Effector memory CD4-positive, alpha-beta T cell (primary cell): ENCODE data around the gene ANK2.
"Not testable (repeated sequence)": the region's sequence is repeated elsewhere in the genome, so short reads cannot be mapped to it uniquely, and the experiment has no call there.

Experiments
- DNase-seq, 3 donors: peaks; one replicate each; pipeline ENCODE4 v3.0.0-alpha.2; 2020
- H3K27ac ChIP-seq: 2 replicates; pipeline ENCODE4 v1.7.0; 2013; ENCODE audit warnings: mild to moderate bottlenecking, low read length, moderate library complexity; ENCODE audit not compliant: insufficient read depth, poor library complexity, severe bottlenecking
- H3K27me3 ChIP-seq: replicated peaks from 2 replicates; pipeline ENCODE4 v1.7.0; 2013; ENCODE audit warnings: mild to moderate bottlenecking, low read length; ENCODE audit not compliant: insufficient read depth, control insufficient read depth, poor library complexity, severe bottlenecking
- H3K36me3 ChIP-seq: 2 replicates; pipeline ENCODE4 v1.7.0; 2013; ENCODE audit warnings: mild to moderate bottlenecking, low read length, moderate library complexity; ENCODE audit not compliant: control insufficient read depth, insufficient read depth
- H3K4me1 ChIP-seq: 2 replicates; pipeline ENCODE4 v1.7.0; 2013; ENCODE audit warnings: low read length, mild to moderate bottlenecking; ENCODE audit not compliant: control insufficient read depth, insufficient read depth, poor library complexity, severe bottlenecking
- H3K4me3 ChIP-seq: 2 replicates; pipeline ENCODE4 v1.7.0; 2013; ENCODE audit warnings: low read length, low read depth, mild to moderate bottlenecking; ENCODE audit not compliant: insufficient read depth, poor library complexity, severe bottlenecking
- H3K9me3 ChIP-seq: 2 replicates; pipeline ENCODE4 v1.7.0; 2013; ENCODE audit warnings: mild to moderate bottlenecking, low read length, moderate library complexity; ENCODE audit not compliant: control insufficient read depth

Gene ANK2

DNA sequence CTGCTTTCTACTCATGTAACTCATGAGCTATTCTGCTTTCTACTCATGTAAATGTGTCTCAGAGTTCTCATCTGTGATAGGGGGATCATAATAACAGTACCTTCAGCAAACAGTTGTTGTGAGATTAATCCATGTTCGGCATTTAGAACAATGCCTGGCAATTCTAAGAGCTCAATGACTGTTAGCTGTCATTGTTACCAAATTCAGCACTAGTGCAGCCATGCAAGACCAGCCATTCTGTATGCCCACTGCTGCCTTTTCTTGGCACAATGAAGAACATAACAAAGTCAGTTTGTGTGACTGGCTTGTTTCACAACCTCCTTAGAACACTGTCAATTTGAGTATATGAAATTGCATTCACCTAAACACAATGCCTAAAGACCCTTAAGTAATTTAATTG lies 163.2 kb downstream of the ANK2 start:
- Histone ChIP-seq H3K36me3 (no peaks in the 10 kb centered on the region), H3K4me1 (no peaks in the 10 kb centered on the region), H3K27me3 (no peaks in the 10 kb centered on the region), H3K4me3 (no peak overlapping the region), H3K27ac (no peak overlapping the region), H3K9me3 (no peaks in the 10 kb centered on the region)
- DNase-seq = no peak

DNA sequence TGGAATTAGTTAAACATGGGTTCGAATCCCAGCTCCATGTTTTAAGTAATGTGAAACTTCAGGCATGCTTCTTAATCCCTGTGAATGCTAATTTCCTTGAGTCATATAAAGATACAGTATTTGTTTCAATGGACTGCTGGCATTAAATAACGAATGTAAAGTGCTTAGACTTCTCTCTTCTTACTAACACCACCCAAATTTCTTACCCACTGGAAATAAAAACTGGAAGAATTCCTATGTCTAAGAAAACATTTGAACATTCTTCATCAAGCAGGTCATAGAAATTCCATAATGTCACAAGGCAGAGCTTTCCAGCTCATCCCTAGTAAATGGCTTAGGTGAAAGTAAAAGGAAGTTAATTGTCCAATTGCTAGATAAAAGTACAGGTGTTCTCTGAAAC lies 172.5 kb downstream of the ANK2 start:
- Histone ChIP-seq H3K9me3 (no peaks in the 10 kb centered on the region), H3K27me3 (no peaks in the 10 kb centered on the region), H3K27ac (no peak overlapping the region), H3K4me1 (no peaks in the 10 kb centered on the region), H3K36me3 (no peaks in the 10 kb centered on the region), H3K4me3 (no peak overlapping the region)
- no peak for DNase-seq

DNA sequence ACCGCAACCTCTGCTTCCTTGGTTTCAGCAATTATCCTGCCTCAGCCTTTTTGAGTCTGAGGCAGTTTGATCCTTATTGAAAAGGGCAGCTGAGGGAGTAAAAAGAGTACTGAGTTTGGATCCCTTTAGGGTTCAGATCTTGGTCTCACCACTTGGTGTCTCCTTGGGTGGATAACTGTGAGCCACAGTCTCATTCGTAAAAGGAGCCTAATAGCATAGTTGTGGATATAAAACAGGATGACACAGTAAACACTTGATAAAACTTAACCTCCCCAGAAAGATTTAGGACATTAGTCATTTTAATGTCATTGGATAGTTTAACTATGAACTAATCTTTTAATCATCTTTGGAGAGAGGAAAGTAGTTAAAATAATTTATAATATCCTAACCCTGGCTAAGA lies 173.0 kb downstream of the ANK2 start:
- no peaks in the 10 kb centered on the region for H3K27me3 ChIP-seq
- H3K4me1 ChIP-seq = no peaks in the 10 kb centered on the region
- H3K4me3 ChIP-seq = no peak overlapping the region
- H3K9me3 ChIP-seq = no peaks in the 10 kb centered on the region
- H3K36me3 ChIP-seq = no peaks in the 10 kb centered on the region
- DNase-seq = no peak
- H3K27ac ChIP-seq = no peak overlapping the region

DNA sequence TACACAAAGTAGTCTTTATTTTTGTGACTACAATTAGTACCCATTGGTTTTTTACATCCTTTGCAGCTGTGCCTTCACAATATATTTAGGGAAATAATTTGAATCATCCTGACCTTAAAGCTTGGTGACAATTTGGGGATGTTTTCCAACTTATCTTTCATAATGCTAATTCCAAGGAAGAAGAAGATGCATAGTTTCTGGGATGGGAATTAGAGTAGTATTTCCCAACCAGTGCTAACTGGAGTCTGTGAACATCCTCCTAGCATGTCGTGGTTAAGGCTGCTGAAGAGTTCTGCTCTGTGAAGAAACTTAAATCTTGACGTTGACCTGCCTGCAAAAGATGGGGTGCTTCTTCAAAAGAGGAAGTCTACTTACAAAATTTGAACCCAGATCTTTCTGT lies 173.5 kb downstream of the ANK2 start:
- Histone ChIP-seq H3K9me3 (no peaks in the 10 kb centered on the region), H3K4me1 (no peaks in the 10 kb centered on the region), H3K27me3 (no peaks in the 10 kb centered on the region), H3K4me3 (no peak overlapping the region), H3K36me3 (no peaks in the 10 kb centered on the region), H3K27ac (no peak overlapping the region)
- no peak for DNase-seq

DNA sequence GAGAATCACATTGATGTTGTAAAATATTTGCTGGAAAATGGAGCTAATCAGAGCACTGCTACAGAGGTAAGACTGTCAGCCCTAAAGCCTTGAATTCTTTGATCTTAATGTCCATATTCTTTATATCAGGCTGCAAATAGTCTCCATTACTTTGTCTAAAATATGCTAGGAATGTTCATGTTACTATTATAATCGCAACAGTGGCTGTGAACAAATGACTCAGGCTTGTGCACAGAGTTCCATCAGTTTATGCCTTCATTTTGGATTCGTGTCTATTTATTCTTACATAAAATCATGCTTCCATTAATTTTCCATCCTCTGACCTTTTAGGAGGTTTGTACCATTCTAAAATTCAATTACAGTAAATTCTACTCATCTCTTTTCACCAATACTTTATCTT lies 182.7 kb downstream of the ANK2 start:
- no peaks in the 10 kb centered on the region for H3K9me3 ChIP-seq
- H3K27me3 ChIP-seq = no peaks in the 10 kb centered on the region
- no peaks in the 10 kb centered on the region for H3K4me1 ChIP-seq
- no peak for DNase-seq
- no peak overlapping the region for H3K4me3 ChIP-seq
- H3K27ac ChIP-seq = no peak overlapping the region
- H3K36me3 ChIP-seq = no peaks in the 10 kb centered on the region

DNA sequence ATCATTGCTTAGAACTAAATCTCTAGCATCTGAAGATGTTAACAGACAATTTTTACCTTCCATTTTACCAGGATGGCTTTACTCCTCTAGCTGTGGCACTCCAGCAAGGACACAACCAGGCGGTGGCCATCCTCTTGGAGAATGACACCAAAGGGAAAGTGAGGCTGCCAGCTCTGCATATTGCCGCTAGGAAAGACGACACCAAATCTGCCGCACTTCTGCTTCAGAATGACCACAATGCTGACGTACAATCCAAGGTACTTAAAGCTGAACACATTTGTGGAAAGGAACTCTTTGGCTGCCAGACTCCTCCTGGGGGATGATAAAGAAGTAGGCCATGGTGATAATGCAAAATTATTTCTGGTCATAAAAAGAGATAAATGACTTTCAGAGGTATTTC lies 187.5 kb downstream of the ANK2 start:
- Histone ChIP-seq H3K27ac (no peak overlapping the region), H3K27me3 (no peaks in the 10 kb centered on the region), H3K4me1 (no peaks in the 10 kb centered on the region), H3K4me3 (no peak overlapping the region), H3K36me3 (no peaks in the 10 kb centered on the region), H3K9me3 (no peaks in the 10 kb centered on the region)
- DNase-seq = no peak

DNA sequence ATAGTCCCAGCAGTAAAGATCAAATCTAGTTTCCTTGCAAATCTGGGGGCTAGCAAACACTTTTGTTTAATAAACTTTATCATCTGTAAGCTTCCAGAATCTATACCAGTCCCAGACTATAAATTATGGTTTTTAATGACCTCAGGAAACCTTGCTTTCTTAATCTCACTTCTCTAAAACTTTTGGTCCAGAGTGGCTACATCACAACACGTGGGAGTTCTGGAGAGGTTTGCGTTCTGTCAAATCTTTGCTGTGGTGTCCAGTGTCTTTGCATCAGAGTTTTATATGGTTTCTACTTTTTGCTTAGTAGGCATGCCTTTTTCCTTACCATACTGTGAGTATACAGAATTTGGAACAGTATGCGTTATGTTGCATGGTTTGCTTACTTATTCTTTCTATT lies 193.9 kb downstream of the ANK2 start:
- no peaks in the 10 kb centered on the region for H3K9me3 ChIP-seq
- H3K4me3 ChIP-seq = no peak overlapping the region

DNA sequence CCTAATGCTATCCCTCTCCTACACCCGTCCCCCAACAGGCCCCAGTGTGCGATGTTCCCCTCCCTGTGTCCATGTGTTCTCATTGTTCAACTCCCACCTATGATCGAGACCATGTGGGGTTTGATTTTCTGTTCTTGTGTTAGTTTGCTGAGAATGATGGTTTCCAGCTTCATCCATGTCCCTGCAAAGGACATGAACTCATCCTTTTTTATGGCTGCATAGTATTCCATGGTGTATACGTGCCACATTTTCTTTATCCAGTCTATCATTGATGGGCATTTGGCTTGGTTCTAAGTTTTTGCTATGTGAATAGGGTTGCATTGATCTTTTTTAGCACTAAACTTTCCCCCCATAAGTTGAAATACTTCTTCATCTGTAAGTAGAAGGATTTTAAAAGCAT lies 195.3 kb downstream of the ANK2 start:
- not testable (repeated sequence) for H3K4me1 ChIP-seq, H3K27ac ChIP-seq, H3K9me3 ChIP-seq, H3K4me3 ChIP-seq, H3K36me3 ChIP-seq, DNase-seq, H3K27me3 ChIP-seq

More for the DNA sequence above, 193.9 kb downstream of the ANK2 start:
- Histone ChIP-seq H3K27ac (no peak overlapping the region), H3K36me3 (no peaks in the 10 kb centered on the region), H3K4me1 (no peaks in the 10 kb centered on the region), H3K27me3 (no peaks in the 10 kb centered on the region)
- no peak for DNase-seq

DNA sequence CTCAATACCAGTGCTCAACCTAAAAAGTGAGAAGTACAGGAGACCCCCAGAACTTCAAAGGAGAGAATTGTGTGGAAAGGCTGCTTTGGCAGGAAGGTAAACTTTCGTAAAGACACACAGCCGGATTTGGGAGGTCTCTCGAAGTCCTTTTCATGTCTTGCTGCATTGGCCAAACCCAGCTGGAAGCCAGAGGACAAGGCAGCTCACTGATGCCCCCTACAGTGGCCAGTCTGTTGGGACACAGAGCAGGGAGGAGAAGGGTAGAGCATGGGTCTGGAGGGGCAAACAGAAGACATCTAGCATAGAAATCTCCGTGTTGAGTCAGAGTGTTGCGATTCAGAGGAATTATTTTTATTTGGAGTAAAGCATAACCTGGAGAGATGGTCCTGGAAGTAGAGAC lies 198.9 kb downstream of the ANK2 start:
- no peak for DNase-seq
- no peak overlapping the region for H3K4me3 ChIP-seq
- H3K4me1 ChIP-seq = no peaks in the 10 kb centered on the region
- no peak overlapping the region for H3K27ac ChIP-seq
- H3K36me3 ChIP-seq = no peaks in the 10 kb centered on the region
- no peaks in the 10 kb centered on the region for H3K27me3 ChIP-seq
- H3K9me3 ChIP-seq = no peaks in the 10 kb centered on the region

DNA sequence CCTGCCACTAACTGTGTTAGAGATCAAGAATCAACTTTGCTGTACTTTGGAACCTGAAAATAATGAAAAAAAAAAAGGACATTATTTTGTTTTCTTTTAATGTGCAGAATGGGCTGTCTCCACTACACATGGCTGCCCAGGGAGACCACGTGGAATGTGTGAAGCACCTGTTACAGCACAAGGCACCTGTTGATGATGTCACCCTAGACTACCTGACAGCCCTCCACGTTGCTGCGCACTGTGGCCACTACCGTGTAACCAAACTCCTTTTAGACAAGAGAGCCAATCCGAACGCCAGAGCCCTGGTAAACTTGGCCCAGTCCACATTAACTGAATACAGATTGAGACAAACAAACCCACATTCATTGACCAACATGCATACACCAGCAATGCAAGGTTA lies 206.2 kb downstream of the ANK2 start:
- no peak for DNase-seq
- Histone ChIP-seq H3K4me3 (no peak overlapping the region), H3K4me1 (no peaks in the 10 kb centered on the region), H3K27ac (no peak overlapping the region), H3K27me3 (no peaks in the 10 kb centered on the region), H3K9me3 (no peaks in the 10 kb centered on the region), H3K36me3 (no peaks in the 10 kb centered on the region)

DNA sequence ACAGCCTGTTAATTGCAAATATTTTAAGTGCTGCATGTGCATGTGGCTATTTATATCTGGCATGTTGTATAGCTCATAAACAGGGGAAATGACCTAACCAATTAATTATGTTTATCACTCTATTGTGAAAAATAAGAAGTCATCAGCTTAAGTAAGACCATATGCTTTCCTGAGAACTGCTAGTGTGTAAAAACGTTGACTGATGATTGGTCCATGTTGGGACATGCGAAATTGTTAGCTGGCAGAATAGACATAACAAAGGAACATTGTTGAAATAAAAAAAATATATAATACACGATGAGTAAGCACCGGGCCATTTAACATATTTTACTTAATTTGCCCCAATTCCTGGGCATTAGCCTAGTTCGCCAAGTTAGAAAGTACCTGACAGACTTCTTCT lies 207.5 kb downstream of the ANK2 start:
- Histone ChIP-seq H3K27me3 (no peaks in the 10 kb centered on the region), H3K4me3 (no peak overlapping the region), H3K9me3 (no peaks in the 10 kb centered on the region), H3K27ac (no peak overlapping the region), H3K36me3 (no peaks in the 10 kb centered on the region), H3K4me1 (no peaks in the 10 kb centered on the region)
- DNase-seq = no peak
